Measurements from ENCODE around the gene ARSG. TPM values are rescaled to one million over a fixed set of nuclear protein-coding genes. Genes with fewer than 3 reads are reported as not detected.
A peak's percentile ranks its signal among the peaks of the same experiment; 100 is the strongest.

The ARSG gene
- total and polyA plus RNA-seq, 4 donors, result 0.88 to 7.1 (median 4.6) TPM

GRCh38 chr17:68450801-68451200 lies 159.5 kb downstream of the ARSG start:
- intact Hi-C loops (cut with DNase I), result no loop called here
- 93% methylated on average over 14 of the region's 14 CpGs for WGBS, 2 donors

GRCh38 chr17:68451670-68452354 lies 160.5 kb downstream of the ARSG start:
- H3K9me3 ChIP-seq (ENCODE audit: control insufficient read depth, low read length), result no peaks in the 10 kb centered on the region
- ATAC-seq (ENCODE audit: low FRiP score), result no peak
- WGBS, 2 donors, result 85% methylated on average over 5 of the region's 5 CpGs
- no peaks in the 10 kb centered on the region for H3K27me3 ChIP-seq (ENCODE audit: control insufficient read depth in 1 of 2, insufficient read depth in 2 of 2, low read length in 1 of 2)
- no peak overlapping the region for H3K27ac ChIP-seq (ENCODE audit: low read depth in 1 of 2, low read length in 2 of 2)
- H3K4me1 ChIP-seq (ENCODE audit: control insufficient read depth in 1 of 2, insufficient read depth in 2 of 2, low read length in 2 of 2), result peaks cover 0 to 2% of the 10 kb centered on the region in 2 donors
- DNase-seq, result no peak
- H3K36me3 ChIP-seq (ENCODE audit: control insufficient read depth in 1 of 2, insufficient read depth in 2 of 2, low read length in 1 of 2), result peaks cover 4 to 6% of the 10 kb centered on the region in 2 donors
- intact Hi-C loops (cut with DNase I), result no loop called here
- no peak overlapping the region for H3K4me3 ChIP-seq (ENCODE audit: low read length in 2 of 2)

More at GRCh38 chr17:68450801-68451200, 159.5 kb downstream of the ARSG start:
- no peaks in the 10 kb centered on the region for H3K4me1 ChIP-seq (ENCODE audit: control insufficient read depth in 1 of 2, insufficient read depth in 2 of 2, low read length in 2 of 2)
- H3K4me3 ChIP-seq (ENCODE audit: low read length in 2 of 2), result no peak overlapping the region
- DNase-seq, result no peak
- no peaks in the 10 kb centered on the region for H3K27me3 ChIP-seq (ENCODE audit: control insufficient read depth in 1 of 2, insufficient read depth in 2 of 2, low read length in 1 of 2)
- H3K9me3 ChIP-seq (ENCODE audit: control insufficient read depth, low read length), result no peaks in the 10 kb centered on the region
- no peak overlapping the region for H3K27ac ChIP-seq (ENCODE audit: low read depth in 1 of 2, low read length in 2 of 2)
- no peak for ATAC-seq (ENCODE audit: low FRiP score)
- H3K36me3 ChIP-seq (ENCODE audit: control insufficient read depth in 1 of 2, insufficient read depth in 2 of 2, low read length in 1 of 2), result peaks cover 4 to 8% of the 10 kb centered on the region in 2 donors

GRCh38 chr17:68452724-68453290 lies 161.5 kb downstream of the ARSG start:
- H3K27me3 ChIP-seq (ENCODE audit: control insufficient read depth in 1 of 2, insufficient read depth in 2 of 2, low read length in 1 of 2), result no peaks in the 10 kb centered on the region
- peaks cover 0 to 2% of the 10 kb centered on the region in 2 donors for H3K4me1 ChIP-seq (ENCODE audit: control insufficient read depth in 1 of 2, insufficient read depth in 2 of 2, low read length in 2 of 2)
- H3K4me3 ChIP-seq (ENCODE audit: low read length in 2 of 2), result no peak overlapping the region
- peaks cover 4 to 6% of the 10 kb centered on the region in 2 donors for H3K36me3 ChIP-seq (ENCODE audit: control insufficient read depth in 1 of 2, insufficient read depth in 2 of 2, low read length in 1 of 2)
- no peaks in the 10 kb centered on the region for H3K9me3 ChIP-seq (ENCODE audit: control insufficient read depth, low read length)
- WGBS, 2 donors, result 73% methylated on average over 6 of the region's 6 CpGs
- no peak overlapping the region for H3K27ac ChIP-seq (ENCODE audit: low read depth in 1 of 2, low read length in 2 of 2)
- no peak for ATAC-seq (ENCODE audit: low FRiP score)
- no peak for DNase-seq
- intact Hi-C loops (cut with DNase I), result no loop called here

DNA sequence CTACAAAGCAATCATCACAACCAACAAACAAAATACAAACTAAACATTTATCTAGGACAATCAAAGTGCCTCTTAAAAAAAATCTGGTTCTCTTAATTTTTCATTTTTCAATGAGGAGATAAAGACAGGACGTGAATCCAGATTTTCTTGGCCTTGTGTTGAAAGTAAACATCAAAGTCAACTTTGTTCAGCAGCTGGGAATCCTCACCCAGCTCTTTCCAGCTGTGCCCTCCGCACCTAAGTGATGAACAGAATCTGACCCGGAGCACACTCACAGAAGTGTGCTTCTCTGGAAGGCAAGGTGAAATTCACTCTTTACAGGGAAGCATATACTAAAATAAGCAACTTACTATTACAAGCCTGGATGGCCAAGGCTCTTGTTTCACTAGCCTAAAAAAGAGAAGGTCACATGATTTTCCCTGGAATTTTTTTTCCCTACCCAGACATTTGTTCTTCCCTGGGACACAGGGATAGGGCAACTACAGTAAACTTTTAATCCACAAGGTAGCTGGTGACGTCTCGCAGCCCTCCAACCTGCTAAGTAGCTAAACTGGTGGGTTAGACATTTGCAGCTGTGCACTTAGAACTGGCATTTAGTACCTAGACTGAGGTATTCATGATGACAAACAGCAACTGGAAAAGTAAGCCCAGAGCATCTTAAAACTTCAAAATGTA lies 162.8 kb downstream of the ARSG start:
- intact Hi-C loops (cut with DNase I), result no loop called here
- Histone ChIP-seq H3K4me1 (ENCODE audit: control insufficient read depth in 1 of 2, insufficient read depth in 2 of 2, low read length in 2 of 2) (peaks cover 0 to 2% of the 10 kb centered on the region in 2 donors), H3K9me3 (ENCODE audit: control insufficient read depth, low read length) (no peaks in the 10 kb centered on the region), H3K27me3 (ENCODE audit: control insufficient read depth in 1 of 2, insufficient read depth in 2 of 2, low read length in 1 of 2) (no peaks in the 10 kb centered on the region), H3K27ac (ENCODE audit: low read depth in 1 of 2, low read length in 2 of 2) (no peak overlapping the region), H3K4me3 (ENCODE audit: low read length in 2 of 2) (no peak overlapping the region), H3K36me3 (ENCODE audit: control insufficient read depth in 1 of 2, insufficient read depth in 2 of 2, low read length in 1 of 2) (peaks cover 3 to 4% of the 10 kb centered on the region in 2 donors)
- 75 to 77% methylated on average over 5 of the region's 5 CpGs for WGBS, 2 donors
- no peak for ATAC-seq (ENCODE audit: low FRiP score)
- no peak for DNase-seq

GRCh38 chr17:68455901-68456338 lies 164.6 kb downstream of the ARSG start:
- Histone ChIP-seq H3K4me3 (ENCODE audit: low read length in 2 of 2) (peak overlapping the region; percentile 13 to 80), H3K4me1 (ENCODE audit: control insufficient read depth in 1 of 2, insufficient read depth in 2 of 2, low read length in 2 of 2) (peaks cover 0 to 2% of the 10 kb centered on the region in 2 donors), H3K27ac (ENCODE audit: low read depth in 1 of 2, low read length in 2 of 2) (peak overlapping the region; percentile 6 to 61), H3K9me3 (ENCODE audit: control insufficient read depth, low read length) (no peaks in the 10 kb centered on the region), H3K27me3 (ENCODE audit: control insufficient read depth in 1 of 2, insufficient read depth in 2 of 2, low read length in 1 of 2) (no peaks in the 10 kb centered on the region), H3K36me3 (ENCODE audit: control insufficient read depth in 1 of 2, insufficient read depth in 2 of 2, low read length in 1 of 2) (peaks cover 0 to 1% of the 10 kb centered on the region in 2 donors)
- ATAC-seq (ENCODE audit: low FRiP score), result peak; percentile 0
- WGBS, 2 donors, result 3 to 8% methylated on average over 4 of the region's 4 CpGs
- intact Hi-C loops (cut with DNase I), result loop anchor here in 1 of 2 donors (5.0 kb wide), 1 partner anchor 209 kb away; the partner anchor contains the start of gene AMZ2
- DNase-seq, result no peak

DNA sequence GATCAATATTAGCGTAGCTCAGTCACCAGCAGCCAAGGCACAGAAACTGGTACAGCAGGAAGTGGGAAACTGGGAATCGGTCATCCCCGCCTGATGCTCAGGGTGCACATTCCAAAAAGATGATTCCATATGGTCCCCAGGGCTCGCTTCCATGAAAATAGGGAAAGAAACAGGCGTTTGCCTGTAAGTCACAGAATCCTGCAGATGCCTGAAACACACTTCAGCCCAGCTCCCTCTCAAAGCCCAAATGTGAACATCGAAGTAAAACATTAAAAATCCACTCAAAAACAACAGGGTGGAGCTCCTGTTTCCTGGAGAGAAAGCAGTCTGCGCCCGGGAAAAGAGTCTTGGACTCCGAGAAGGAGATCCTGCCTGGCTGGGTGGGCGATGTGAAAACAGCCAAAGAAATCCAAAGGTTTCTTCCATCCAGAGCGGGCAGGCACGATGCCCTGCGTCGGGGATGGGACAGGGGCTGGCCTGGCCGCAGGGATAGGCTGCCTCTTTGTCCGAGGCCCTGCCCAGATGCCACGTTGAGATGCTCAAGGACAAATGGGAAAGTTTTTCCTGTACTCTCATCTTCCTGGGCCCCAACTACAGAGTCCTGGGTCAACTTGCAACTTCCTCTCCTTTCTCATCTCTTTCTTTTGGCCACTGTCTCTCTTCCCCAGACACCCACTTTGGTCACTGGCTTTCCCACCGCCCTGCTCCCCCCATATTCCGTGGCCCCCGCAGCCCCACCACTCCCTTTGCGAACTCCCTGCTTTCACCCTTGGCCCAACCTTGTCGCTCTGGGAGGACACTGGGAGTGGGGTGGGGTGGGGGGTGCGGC lies 165.3 kb downstream of the ARSG start:
- Histone ChIP-seq H3K4me1 (ENCODE audit: control insufficient read depth in 1 of 2, insufficient read depth in 2 of 2, low read length in 2 of 2) (peaks cover 0 to 2% of the 10 kb centered on the region in 2 donors), H3K9me3 (ENCODE audit: control insufficient read depth, low read length) (no peaks in the 10 kb centered on the region), H3K36me3 (ENCODE audit: control insufficient read depth in 1 of 2, insufficient read depth in 2 of 2, low read length in 1 of 2) (no peaks in the 10 kb centered on the region), H3K4me3 (ENCODE audit: low read length in 2 of 2) (peak overlapping the region; percentile 80), H3K27ac (ENCODE audit: low read depth in 1 of 2, low read length in 2 of 2) (peak overlapping the region; percentile 50 to 61), H3K27me3 (ENCODE audit: control insufficient read depth in 1 of 2, insufficient read depth in 2 of 2, low read length in 1 of 2) (no peaks in the 10 kb centered on the region)
- peak; percentile 89 to 90 for DNase-seq
- intact Hi-C loops (cut with DNase I), result loop anchor here in 1 of 2 donors (5.0 kb wide), 1 partner anchor 209 kb away; the partner anchor contains the start of gene AMZ2
- ATAC-seq (ENCODE audit: low FRiP score), result peak; percentile 87
- 2 to 3% methylated on average over 23 of the region's 23 CpGs for WGBS, 2 donors

DNA sequence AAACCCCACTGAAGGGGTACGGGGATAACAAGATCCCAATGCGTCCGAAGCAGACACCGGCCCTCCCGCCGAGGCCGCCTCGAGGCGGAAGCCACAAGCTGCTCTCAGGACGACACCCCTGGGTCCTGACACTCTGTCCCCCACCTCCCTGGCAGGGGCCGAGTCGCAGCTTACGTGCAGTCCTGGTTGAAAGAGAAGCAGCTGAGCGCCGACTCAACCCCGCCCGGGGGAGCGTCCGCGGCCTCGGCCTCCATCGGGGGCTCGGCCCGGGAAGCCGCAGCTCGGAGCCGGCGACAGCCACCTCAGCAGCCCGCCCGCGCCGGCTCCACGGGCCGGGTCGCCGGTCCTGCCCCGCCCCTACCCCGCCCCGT lies 165.9 kb downstream of the ARSG start, which contains the start of gene WIPI1:
Gene WIPI1, minus strand, starts transcription at position 329 of the 371 bp plus-strand sequence. Its CDS starts 75 bp downstream, at position 254.
- H3K36me3 ChIP-seq (ENCODE audit: control insufficient read depth in 1 of 2, insufficient read depth in 2 of 2, low read length in 1 of 2), result no peaks in the 10 kb centered on the region
- 0% methylated on average over 28 to 37 of the region's 39 CpGs for WGBS, 2 donors
- H3K4me3 ChIP-seq (ENCODE audit: low read length in 2 of 2), result peak within 1 kb of the TSS; percentile 80
- intact Hi-C loops (cut with DNase I), result loop anchor here in 1 of 2 donors (5.0 kb wide), 1 partner anchor 210 kb away; the partner anchor contains the start of gene AMZ2
- peaks cover 0 to 2% of the 10 kb centered on the region in 2 donors for H3K4me1 ChIP-seq (ENCODE audit: control insufficient read depth in 1 of 2, insufficient read depth in 2 of 2, low read length in 2 of 2)
- no peaks in the 10 kb centered on the region for H3K9me3 ChIP-seq (ENCODE audit: control insufficient read depth, low read length)
- ATAC-seq (ENCODE audit: low FRiP score), result no peak
- peak within 1 kb of the TSS; percentile 50 to 85 for H3K27ac ChIP-seq (ENCODE audit: low read depth in 1 of 2, low read length in 2 of 2)
- no peaks in the 10 kb centered on the region for H3K27me3 ChIP-seq (ENCODE audit: control insufficient read depth in 1 of 2, insufficient read depth in 2 of 2, low read length in 1 of 2)
- DNase-seq, result peak in 1 of 2 donors; percentile 78
